ENCODE data around the gene AVL9. TPM values are rescaled to one million over a fixed set of nuclear protein-coding genes. Genes with fewer than 3 reads are reported as not detected.
"Not testable (repeated sequence)": the region's sequence is repeated elsewhere in the genome, so short reads cannot be mapped to it uniquely, and the experiment has no call there.

The AVL9 gene
- polyA plus RNA-seq, 2 of the 4 experiments (the other 2 are of a cell fraction): 24.0 to 36.1 TPM

- WGBS (ENCODE audit: missing lambda C conversion rate): 59% methylated on average over 3 of the region's 3 CpGs
- Histone ChIP-seq H3K9me3 (no peaks in the 10 kb centered on the region), H3K4me3 (no peak overlapping the region), H3K4me1 (peaks cover 17% of the 10 kb centered on the region; the same call in 2 of the 3 replicates), H3K4me2 (no peak overlapping the region), H3K27ac (no peak overlapping the region)
- POLR2A ChIA-PET: no interaction called here
- CTCF ChIA-PET: interaction anchor here (0.6 kb wide), 1 partner anchor 17 kb away, joined by 3 read pairs; no protein-coding TSS in a partner anchor
- DNase-seq (ENCODE audit: low read depth in 1 of 2, low spot score in 1 of 2) (no peak), ATAC-seq (no peak), FAIRE-seq (no peak)
- TF ChIP-seq ESRRA (IDR thresholded peaks at IDR 0.05; ENCODE audit: borderline replicate concordance, low read length) (no peak), TP53 (CRISPR knock-in tag; IDR thresholded peaks at IDR 0.05) (no peak), FOSL2 (IDR thresholded peaks at IDR 0.05) (no peak), FOSL2 (CRISPR knock-in tag; IDR thresholded peaks at IDR 0.05) (no peak), TFCP2L1 (CRISPR knock-in tag; IDR thresholded peaks at IDR 0.05) (no peak), CHD4 (IDR thresholded peaks at IDR 0.05; ENCODE audit: borderline replicate concordance) (no peak), CHD2 (IDR thresholded peaks at IDR 0.05; ENCODE audit: low read length, partially characterized antibody) (no peak), USF2 (IDR thresholded peaks at IDR 0.05) (no peak), GATA3 (IDR thresholded peaks at IDR 0.05; ENCODE audit: borderline replicate concordance) (no peak), HDAC2 (IDR thresholded peaks at IDR 0.05) (no peak), POLR2A (IDR thresholded peaks at IDR 0.05; ENCODE audit: low read length) (no peak)
Observed at GRCh38 chr7:32631021-32631420, 135.7 kb downstream of the AVL9 start.

- CTCF ChIA-PET; POLR2A ChIA-PET; H3K9me3 ChIP-seq; H3K4me3 ChIP-seq; ATAC-seq; H3K27ac ChIP-seq; DNase-seq (ENCODE audit: low read depth in 1 of 2, low spot score in 1 of 2); H3K4me2 ChIP-seq: not testable (repeated sequence)
- peaks cover 17% of the 10 kb centered on the region; the same call in 2 of the 3 replicates for H3K4me1 ChIP-seq
- WGBS (ENCODE audit: missing lambda C conversion rate): 92% methylated on average over 5 of the region's 5 CpGs
- FAIRE-seq: peak; percentile 7
Observed at GRCh38 chr7:32631590-32632497, 136.6 kb downstream of the AVL9 start.

GRCh38 chr7:32633446-32633845 lies 138.2 kb downstream of the AVL9 start:
- DNase-seq (ENCODE audit: low read depth in 1 of 2, low spot score in 1 of 2); H3K9me3 ChIP-seq; H3K4me2 ChIP-seq; ATAC-seq; POLR2A ChIA-PET; CTCF ChIA-PET; H3K4me3 ChIP-seq; H3K27ac ChIP-seq: not testable (repeated sequence)
- peak; percentile 99 for FAIRE-seq
- WGBS (ENCODE audit: missing lambda C conversion rate): no CpG with 5 or more reads among the region's 1 CpG
- peaks cover 17% of the 10 kb centered on the region; the same call in 2 of the 3 replicates for H3K4me1 ChIP-seq

- FAIRE-seq; H3K9me3 ChIP-seq; CTCF ChIA-PET; H3K4me3 ChIP-seq; H3K27ac ChIP-seq; H3K4me2 ChIP-seq; POLR2A ChIA-PET; DNase-seq (ENCODE audit: low read depth in 1 of 2, low spot score in 1 of 2); ATAC-seq: not testable (repeated sequence)
- WGBS (ENCODE audit: missing lambda C conversion rate): 64% methylated on average over 1 of the region's 1 CpG
- peaks cover 17% of the 10 kb centered on the region; the same call in 2 of the 3 replicates for H3K4me1 ChIP-seq
Observed at GRCh38 chr7:32634798-32635393, 139.6 kb downstream of the AVL9 start.

GRCh38 chr7:32636725-32637462 lies 141.6 kb downstream of the AVL9 start:
- ATAC-seq (peak in 1 of 2 experiments; percentile 64; a peak in 2 of 6 replicates), DNase-seq (ENCODE audit: low read depth in 1 of 2, low spot score in 1 of 2) (peak in 1 of 2 experiments; percentile 33)
- H3K27ac ChIP-seq, H3K4me3 ChIP-seq, H3K4me2 ChIP-seq, POLR2A ChIA-PET, FAIRE-seq, H3K9me3 ChIP-seq: not testable (repeated sequence)
- 94% methylated on average over 5 of the region's 5 CpGs for WGBS (ENCODE audit: missing lambda C conversion rate)
- TF ChIP-seq RAD21 (conservative IDR thresholded peaks at IDR 0.05 in 1 of 2, IDR thresholded peaks at IDR 0.05 in 1 of 2): peak in 1 of 2 experiments; percentile 25; a peak in 2 of 5 replicates
- peaks cover 12% of the 10 kb centered on the region; the same call in 2 of the 3 replicates for H3K4me1 ChIP-seq
- CTCF ChIA-PET: interaction anchor here (0.6 to 1.0 kb wide), 2 partner anchors 18 to 43 kb away, joined by 3 read pairs; no protein-coding TSS in a partner anchor

GRCh38 chr7:32637611-32638010 lies 142.3 kb downstream of the AVL9 start:
- ATAC-seq; H3K27ac ChIP-seq; H3K4me2 ChIP-seq; FAIRE-seq; DNase-seq (ENCODE audit: low read depth in 1 of 2, low spot score in 1 of 2); H3K9me3 ChIP-seq; POLR2A ChIA-PET; H3K4me3 ChIP-seq: not testable (repeated sequence)
- CTCF ChIA-PET: interaction anchor here (0.6 kb wide), 1 partner anchor 18 kb away, joined by 3 read pairs; no protein-coding TSS in a partner anchor
- peaks cover 12% of the 10 kb centered on the region; the same call in 2 of the 3 replicates for H3K4me1 ChIP-seq

Measured in A549 (cell line).